Stimulated activated effector memory CD8-positive, alpha-beta T cell treated with anti-CD3 and anti-CD28 coated beads, Interleukin-12 subunit alpha, Interleukin-12 subunit beta, amount 100 ng/mL, for 72 hours (primary cell): ENCODE measurements around the gene KBTBD13.
A peak's percentile ranks its signal among the peaks of the same experiment; 100 is the strongest.
"Not testable (repeated sequence)": the region's sequence is repeated elsewhere in the genome, so short reads cannot be mapped to it uniquely, and the experiment has no call there.

Experiments
- ATAC-seq: fragments of 150-1000 bp; cut with Tn5 transposase; 2 replicates; pipeline ENCODE4 v1.10.0; 2021
- DNase-seq, 2 donors: peaks; one replicate each; pipeline ENCODE4 v3.0.0; 2021 to 2022; ENCODE audit warnings: low spot score in 2 of 2
- H3K27ac Mint-ChIP-seq: one replicate; pipeline ENCODE4 v1.8.0; 2022; ENCODE audit warnings: mild to moderate bottlenecking, mixed read lengths
- H3K36me3 Mint-ChIP-seq: one replicate; pipeline ENCODE4 v1.8.0; 2022; ENCODE audit warnings: mild to moderate bottlenecking, mixed read lengths
- H3K4me1 Mint-ChIP-seq: one replicate; pipeline ENCODE4 v1.8.0; 2022; ENCODE audit warnings: mixed read lengths
- H3K4me3 Mint-ChIP-seq: one replicate; pipeline ENCODE4 v1.8.0; 2022; ENCODE audit warnings: mild to moderate bottlenecking, mixed read lengths
- H3K9me3 Mint-ChIP-seq: one replicate; pipeline ENCODE4 v1.8.0; 2022; ENCODE audit warnings: mixed read lengths

The KBTBD13 gene

DNA sequence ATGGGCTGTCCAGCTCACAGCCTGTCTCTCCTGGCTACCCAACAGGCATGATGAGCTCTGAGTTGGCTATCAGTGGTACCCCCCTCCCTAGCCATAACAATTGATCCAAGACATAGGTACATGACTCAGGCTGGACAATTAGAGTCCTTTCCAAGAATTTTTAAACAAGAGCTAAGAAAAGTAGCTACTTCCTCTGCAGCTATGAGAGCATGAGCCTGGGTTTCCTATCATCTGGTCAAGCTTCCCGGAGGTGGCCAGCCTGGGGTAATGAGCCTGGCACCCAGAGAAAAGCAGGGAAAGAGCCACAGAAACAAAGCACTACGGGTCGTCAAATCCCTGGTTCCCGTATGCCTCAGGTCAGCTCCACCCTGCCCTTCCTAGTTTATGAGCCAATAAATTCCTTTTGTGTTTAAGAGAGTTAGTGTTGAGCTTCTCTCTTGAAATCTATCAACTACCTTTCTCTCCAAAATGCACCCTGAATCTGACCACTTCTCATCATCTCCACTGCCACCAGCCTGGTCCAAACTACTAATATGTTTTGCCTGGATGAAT lies 33.7 kb upstream of the KBTBD13 start:
- Mint-ChIP-seq H3K36me3 (no peaks in the 10 kb centered on the region), H3K27ac (no peak overlapping the region), H3K4me1 (no peaks in the 10 kb centered on the region), H3K4me3 (no peak overlapping the region), H3K9me3 (no peaks in the 10 kb centered on the region)
- no peak for ATAC-seq
- DNase-seq, result no peak

DNA sequence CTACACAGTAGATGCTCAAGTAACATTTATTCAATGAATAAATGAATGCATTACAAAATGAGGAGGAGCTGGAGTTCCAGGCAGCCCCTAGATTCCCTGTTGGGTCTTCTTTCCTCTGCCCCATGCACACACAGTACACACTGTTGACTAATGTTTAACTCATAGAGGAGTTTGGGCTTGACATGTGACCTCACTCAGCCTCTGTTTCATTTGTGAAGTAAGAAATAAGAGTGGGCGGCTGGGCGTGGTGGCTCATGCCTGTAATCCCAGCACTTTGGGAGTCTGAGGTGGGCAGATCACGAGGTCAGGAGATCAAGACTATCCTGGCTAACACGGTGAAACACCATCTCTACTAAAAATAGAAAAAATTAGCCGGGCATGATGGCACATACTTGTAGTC lies 32.3 kb upstream of the KBTBD13 start:
- not testable (repeated sequence) for DNase-seq, H3K36me3 Mint-ChIP-seq, H3K4me3 Mint-ChIP-seq, H3K9me3 Mint-ChIP-seq, H3K4me1 Mint-ChIP-seq, H3K27ac Mint-ChIP-seq
- peak; percentile 73 for ATAC-seq

DNA sequence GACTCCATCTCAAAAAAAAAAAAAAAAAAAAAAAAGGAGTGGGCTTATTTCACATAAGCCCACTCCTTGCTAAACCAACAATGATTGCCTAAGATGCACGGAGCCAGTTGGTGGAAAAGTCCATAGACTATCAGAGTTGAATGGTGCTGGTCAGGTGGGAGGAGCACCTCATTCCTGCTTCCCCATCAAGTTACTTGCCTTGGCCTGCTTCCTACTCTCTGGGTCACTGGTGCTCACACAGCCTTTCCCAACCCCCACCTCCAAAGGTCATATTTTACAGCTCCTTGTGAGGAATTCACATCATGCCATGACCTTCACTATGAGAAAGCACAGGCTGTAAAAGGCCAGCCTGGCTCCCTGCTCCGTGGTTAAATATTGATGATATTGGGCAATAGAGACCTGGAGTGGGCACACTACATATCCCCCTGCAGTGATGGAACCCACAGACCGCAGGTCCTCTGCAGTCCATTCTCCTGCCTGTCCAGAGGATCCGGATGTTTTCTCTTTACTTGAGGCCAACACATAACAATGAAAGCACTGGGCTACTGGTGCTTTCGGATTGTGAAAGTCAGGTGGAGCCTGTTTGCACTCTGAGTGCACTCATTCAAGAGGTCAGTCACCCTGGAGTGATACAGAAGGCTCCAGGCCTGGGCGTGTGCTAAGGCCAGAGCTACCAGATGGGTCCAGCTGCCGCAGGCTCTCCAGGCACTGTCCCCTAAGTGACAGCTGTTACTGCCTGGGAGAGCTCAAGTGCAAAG lies 31.6 kb upstream of the KBTBD13 start, which contains the start of gene SLC51B:
TSS of gene SLC51B (plus strand) at position 664 of the 758 bp plus-strand sequence. CDS start 4,618 bp downstream, outside the sequence.
- no peaks in the 10 kb centered on the region for H3K9me3 Mint-ChIP-seq
- no peak within 1 kb of the TSS for H3K4me3 Mint-ChIP-seq
- peaks cover 8% of the 10 kb centered on the region for H3K4me1 Mint-ChIP-seq
- H3K36me3 Mint-ChIP-seq, result no peaks in the 10 kb centered on the region
- no peak within 1 kb of the TSS for H3K27ac Mint-ChIP-seq
- DNase-seq (no peak), ATAC-seq (no peak)

DNA sequence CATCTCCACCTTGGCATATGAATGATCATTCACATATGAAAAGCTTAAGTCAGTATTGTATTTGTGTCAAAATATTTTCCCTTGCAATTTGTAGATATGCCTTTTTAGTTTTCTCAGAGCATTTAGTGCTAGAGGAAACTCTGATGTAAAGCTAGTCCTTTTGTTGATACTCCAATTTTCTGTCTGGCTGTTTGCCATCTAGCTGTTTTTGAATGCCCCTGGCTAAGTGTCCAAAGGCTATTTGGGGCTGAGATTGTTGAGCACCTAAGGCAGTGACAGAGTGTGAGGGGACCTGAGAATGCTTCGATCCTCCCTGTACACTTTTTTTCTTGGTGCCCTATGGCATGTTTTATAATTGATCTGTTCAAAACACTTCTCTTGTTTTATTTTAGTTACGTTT lies 28.3 kb upstream of the KBTBD13 start:
- no peak overlapping the region for H3K27ac Mint-ChIP-seq

DNA sequence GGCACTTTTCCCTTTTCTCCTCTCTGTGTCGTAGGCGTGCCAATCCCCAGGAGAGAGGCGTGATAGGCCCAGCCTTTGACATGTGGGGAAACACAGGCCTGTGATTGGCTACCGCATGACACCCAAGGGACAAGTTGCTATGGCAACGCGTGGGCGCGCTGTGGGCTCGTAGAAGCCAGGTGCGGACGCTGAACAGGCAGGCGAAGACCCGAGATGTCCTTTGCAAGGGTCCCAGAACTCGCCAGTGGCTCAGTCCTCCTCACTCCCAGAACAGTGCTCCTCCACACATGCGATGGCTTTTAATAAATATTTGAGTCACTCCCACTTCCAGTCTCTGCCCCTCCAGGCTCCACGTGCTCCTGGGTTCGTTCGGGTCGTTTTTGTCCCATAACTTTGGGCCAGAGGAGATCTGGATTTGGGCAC lies 27.1 kb upstream of the KBTBD13 start:
- peak overlapping the region; percentile 63 for H3K27ac Mint-ChIP-seq
- DNase-seq (peak; percentile 77 to 88), ATAC-seq (peak; percentile 96)
- no peaks in the 10 kb centered on the region for H3K36me3 Mint-ChIP-seq
- H3K9me3 Mint-ChIP-seq, result no peaks in the 10 kb centered on the region
- peaks cover 12% of the 10 kb centered on the region for H3K4me1 Mint-ChIP-seq
- peak overlapping the region; percentile 54 for H3K4me3 Mint-ChIP-seq

More for the DNA sequence above, 28.3 kb upstream of the KBTBD13 start:
- ATAC-seq (no peak), DNase-seq (no peak)
- H3K4me1 Mint-ChIP-seq, result peaks cover 12% of the 10 kb centered on the region
- no peaks in the 10 kb centered on the region for H3K9me3 Mint-ChIP-seq
- no peaks in the 10 kb centered on the region for H3K36me3 Mint-ChIP-seq
- no peak overlapping the region for H3K4me3 Mint-ChIP-seq

DNA sequence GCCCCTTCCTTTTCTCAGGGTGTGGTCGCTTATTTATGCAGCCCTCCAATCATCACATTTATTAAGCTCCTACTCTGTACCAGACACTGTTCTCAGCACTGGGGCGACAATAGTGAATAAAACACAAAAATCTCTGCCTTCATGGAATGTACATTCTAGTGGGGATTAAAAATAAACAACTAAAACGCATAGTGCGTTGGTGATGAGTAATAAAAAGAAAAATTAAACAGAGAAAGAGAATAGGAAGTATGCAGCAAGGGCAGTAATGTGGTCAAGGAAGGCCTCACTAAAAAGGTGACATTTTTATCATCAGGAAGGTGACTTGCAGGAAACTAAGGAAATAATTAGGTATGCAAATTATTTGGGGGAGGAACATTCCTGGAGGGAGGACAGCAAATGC lies 26.3 kb upstream of the KBTBD13 start:
- ATAC-seq (no peak), DNase-seq (no peak)
- H3K4me3 Mint-ChIP-seq, result no peak overlapping the region
- no peaks in the 10 kb centered on the region for H3K9me3 Mint-ChIP-seq
- peaks cover 12% of the 10 kb centered on the region for H3K4me1 Mint-ChIP-seq
- no peaks in the 10 kb centered on the region for H3K36me3 Mint-ChIP-seq
- H3K27ac Mint-ChIP-seq, result no peak overlapping the region

DNA sequence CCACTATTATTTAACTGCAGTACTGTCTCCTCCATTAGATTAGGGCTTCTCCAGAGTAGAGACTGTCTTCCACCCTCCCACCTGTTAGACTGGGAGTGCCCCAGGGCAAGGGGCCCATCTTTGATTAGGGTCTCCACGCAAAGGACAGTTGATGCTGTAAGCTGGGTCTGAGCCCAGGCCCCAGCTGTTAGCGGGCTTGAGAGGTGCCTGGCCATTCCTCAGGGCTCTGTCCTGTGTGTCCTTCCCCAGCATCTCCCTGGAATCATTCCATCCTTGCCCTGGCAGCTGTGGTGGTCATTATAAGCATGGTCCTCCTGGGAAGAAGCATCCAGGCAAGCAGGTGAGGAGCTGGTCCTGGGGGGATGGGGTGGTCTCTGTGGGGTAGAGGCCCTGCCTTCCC lies 25.3 kb upstream of the KBTBD13 start:
- ATAC-seq (no peak), DNase-seq (no peak)
- H3K9me3 Mint-ChIP-seq, result no peaks in the 10 kb centered on the region
- no peak overlapping the region for H3K27ac Mint-ChIP-seq
- H3K36me3 Mint-ChIP-seq, result no peaks in the 10 kb centered on the region
- no peak overlapping the region for H3K4me3 Mint-ChIP-seq
- H3K4me1 Mint-ChIP-seq, result peaks cover 17% of the 10 kb centered on the region

DNA sequence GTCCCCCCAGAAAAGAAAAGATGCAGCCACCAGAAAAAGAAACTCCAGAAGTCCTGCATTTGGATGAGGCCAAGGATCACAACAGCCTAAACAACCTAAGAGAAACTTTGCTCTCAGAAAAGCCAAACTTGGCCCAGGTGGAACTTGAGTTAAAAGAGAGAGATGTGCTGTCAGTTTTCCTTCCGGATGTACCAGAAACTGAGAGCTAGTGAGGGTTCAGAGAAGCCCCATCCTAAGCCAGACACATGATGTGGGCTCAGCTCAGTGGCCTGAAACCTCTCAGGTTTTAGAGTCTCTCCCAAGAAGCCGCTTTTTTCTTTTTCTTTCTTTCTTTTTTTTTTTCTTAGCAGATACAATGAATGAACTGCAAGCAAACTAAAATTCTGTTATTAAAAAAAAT lies 23.6 kb upstream of the KBTBD13 start:
- Mint-ChIP-seq H3K9me3 (no peaks in the 10 kb centered on the region), H3K4me1 (peaks cover 17% of the 10 kb centered on the region), H3K27ac (no peak overlapping the region)

DNA sequence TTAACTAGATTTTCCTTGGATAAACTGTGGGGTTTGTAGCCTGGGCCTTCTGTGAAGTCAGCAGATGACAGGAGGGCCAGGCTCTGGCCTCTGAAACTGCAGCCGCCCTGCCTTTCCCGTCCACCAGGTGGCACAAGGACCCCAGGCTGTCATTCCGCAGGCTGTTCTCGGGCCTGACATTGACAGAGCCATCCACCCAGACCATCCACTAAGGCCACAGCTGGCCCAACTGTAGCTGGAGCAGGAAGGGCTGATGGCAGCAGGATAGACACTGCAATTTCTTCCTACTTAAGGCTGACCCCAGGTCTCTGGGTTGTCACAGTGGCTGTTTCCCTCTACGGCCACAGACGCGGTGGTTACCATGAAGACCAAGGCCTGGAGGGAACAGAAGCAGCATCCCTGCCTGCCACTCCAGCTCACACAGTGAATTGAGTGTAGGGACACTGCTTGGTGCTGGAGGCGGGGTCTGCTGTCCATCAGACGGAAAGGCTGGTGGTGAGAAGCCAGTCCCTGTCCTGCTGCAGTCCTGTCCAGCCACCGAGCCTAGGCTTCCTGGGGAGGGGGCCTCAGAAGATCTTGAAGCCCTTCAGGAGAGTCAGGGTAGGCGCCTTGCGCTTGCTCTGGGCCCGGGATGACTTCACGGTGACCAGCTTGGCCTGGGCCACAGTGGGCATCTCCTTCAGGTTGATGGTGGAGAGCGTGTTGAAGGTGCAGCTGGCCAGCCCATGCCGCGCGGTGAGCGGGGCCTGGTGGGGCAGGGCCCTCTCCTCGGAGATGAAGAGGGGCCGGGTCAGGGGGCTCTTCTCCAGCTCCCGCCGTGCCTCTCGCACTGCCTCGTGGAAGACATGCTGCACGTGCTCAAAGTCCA lies 22.0 kb upstream of the KBTBD13 start:
- H3K4me1 Mint-ChIP-seq, result peaks cover 12% of the 10 kb centered on the region
- no peaks in the 10 kb centered on the region for H3K36me3 Mint-ChIP-seq
- H3K9me3 Mint-ChIP-seq, result no peaks in the 10 kb centered on the region
- H3K4me3 Mint-ChIP-seq, result no peak overlapping the region
- no peak overlapping the region for H3K27ac Mint-ChIP-seq
- ATAC-seq (peak; percentile 49), DNase-seq (peak; percentile 37 to 74)

More for the DNA sequence above, 23.6 kb upstream of the KBTBD13 start:
- ATAC-seq (no peak), DNase-seq (no peak)
- Mint-ChIP-seq H3K36me3 (no peaks in the 10 kb centered on the region), H3K4me3 (no peak overlapping the region)

DNA sequence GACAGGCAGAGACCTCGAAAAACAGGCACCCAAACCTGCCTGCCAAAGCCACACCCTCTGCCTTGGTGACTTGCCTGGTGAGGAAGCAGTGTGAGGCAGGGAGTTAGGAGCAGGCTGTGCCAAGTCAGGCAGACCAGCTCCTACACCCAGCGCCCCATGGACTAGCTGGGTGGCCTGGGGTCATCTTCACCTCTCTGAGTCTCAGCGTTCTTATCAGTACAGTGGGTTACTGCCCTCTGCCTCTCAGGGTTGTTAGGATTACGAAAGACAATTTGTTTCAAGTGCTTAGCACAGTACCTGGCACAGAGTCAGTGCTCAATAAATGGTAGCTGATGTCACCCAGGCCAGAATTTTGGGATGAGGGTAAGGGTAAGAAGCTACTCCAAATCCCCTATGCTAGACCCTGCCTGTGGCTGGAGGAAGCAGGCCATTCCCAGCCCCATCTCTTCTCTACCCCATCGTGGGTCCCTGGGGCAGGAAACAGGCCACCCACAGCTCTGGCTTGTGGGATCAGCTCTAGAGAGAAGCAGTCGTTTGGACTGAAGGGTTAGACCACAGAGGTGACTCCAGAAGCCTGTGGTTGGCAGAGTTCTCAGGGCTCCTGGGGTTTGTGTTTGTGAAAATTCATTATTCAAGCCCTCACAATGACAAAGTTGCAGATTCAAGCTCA lies 21.2 kb upstream of the KBTBD13 start:
- no peak for DNase-seq
- peaks cover 4% of the 10 kb centered on the region for H3K4me1 Mint-ChIP-seq

DNA sequence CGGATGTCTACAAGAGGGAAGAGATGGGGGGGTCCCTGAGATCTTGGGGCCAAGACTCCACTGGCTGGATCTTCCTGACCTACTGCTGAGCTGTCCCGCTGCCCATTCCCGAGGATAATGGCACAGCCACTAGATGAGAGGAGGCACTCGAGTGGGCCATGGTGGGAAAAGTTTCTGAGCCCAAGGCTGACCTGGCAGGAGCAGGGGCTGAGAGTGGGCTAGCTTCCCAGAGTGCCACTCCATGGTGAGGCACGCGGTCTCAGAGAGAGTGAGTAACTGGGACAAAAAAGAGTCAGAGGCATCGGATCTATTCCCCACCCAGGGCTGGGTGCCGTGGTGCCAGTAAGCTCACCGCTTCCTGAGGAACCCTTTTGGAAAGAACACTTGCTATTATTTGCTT lies 20.4 kb upstream of the KBTBD13 start:
- H3K27ac Mint-ChIP-seq, result no peak overlapping the region
- no peak overlapping the region for H3K4me3 Mint-ChIP-seq
- no peaks in the 10 kb centered on the region for H3K9me3 Mint-ChIP-seq
- peaks cover 4% of the 10 kb centered on the region for H3K4me1 Mint-ChIP-seq
- DNase-seq (no peak), ATAC-seq (no peak)
- H3K36me3 Mint-ChIP-seq, result no peaks in the 10 kb centered on the region

More for the DNA sequence above, 21.2 kb upstream of the KBTBD13 start:
- Mint-ChIP-seq H3K9me3 (no peaks in the 10 kb centered on the region), H3K36me3 (no peaks in the 10 kb centered on the region), H3K4me3 (no peak overlapping the region), H3K27ac (no peak overlapping the region)
- peak; percentile 38 for ATAC-seq

DNA sequence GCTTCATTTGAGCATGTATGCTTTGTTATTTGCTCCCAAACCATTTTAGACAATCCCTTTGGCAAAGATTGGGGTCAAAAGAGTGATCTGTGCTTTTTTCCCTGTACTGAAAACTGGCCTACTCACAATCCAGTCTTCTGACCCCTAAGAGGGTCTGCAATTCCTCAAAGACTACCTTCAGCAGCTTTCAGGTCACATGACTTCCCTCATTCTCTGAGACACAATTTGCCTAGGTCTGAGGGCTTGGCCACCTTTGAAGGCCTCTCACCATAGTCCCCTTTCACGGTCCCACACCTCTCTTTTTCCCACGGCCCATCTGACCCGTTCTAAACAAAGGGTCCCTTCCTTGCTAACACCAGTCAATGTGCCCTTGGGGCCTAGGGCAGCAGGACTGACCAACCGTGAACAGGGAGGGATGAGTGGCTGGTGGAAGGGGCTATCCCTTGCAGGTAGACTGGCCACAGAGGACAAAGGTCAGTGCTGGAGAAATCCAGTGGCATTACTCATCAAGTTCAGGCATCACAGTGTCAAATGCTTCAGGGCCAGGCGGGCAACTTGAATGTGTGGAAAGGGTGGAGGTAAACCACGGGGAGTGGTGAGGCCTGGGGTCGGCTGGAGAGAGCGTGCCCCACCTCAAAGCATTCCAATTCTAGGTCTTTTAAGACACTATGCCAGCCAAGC lies 19.5 kb upstream of the KBTBD13 start:
- ATAC-seq (no peak), DNase-seq (no peak)
- H3K4me1 Mint-ChIP-seq, result peaks cover 4% of the 10 kb centered on the region

DNA sequence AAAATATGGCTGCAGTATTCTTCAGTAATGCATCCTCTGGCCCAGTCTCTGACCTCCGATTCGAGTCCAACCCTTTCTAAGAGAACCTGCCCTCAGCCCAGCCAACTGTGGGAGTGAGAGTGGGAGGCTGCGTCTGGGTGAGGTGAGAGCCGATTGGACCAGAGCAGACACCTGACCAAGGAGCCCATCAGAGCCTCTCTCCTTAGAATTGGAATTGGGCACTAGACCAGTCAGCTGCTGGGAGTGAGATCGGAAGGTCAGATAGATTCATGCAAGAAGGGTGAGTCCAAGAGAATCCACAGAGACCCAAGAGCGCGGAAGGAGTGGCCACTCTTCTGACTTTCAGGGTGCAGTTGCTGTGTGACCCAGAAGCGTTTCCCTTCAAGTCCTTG lies 19.0 kb upstream of the KBTBD13 start:
- Mint-ChIP-seq H3K4me1 (peaks cover 4% of the 10 kb centered on the region), H3K4me3 (no peak overlapping the region), H3K36me3 (no peaks in the 10 kb centered on the region), H3K9me3 (no peaks in the 10 kb centered on the region), H3K27ac (no peak overlapping the region)
- DNase-seq (no peak), ATAC-seq (no peak)

More for the DNA sequence above, 19.5 kb upstream of the KBTBD13 start:
- Mint-ChIP-seq H3K36me3 (no peaks in the 10 kb centered on the region), H3K27ac (no peak overlapping the region), H3K4me3 (no peak overlapping the region), H3K9me3 (no peaks in the 10 kb centered on the region)

DNA sequence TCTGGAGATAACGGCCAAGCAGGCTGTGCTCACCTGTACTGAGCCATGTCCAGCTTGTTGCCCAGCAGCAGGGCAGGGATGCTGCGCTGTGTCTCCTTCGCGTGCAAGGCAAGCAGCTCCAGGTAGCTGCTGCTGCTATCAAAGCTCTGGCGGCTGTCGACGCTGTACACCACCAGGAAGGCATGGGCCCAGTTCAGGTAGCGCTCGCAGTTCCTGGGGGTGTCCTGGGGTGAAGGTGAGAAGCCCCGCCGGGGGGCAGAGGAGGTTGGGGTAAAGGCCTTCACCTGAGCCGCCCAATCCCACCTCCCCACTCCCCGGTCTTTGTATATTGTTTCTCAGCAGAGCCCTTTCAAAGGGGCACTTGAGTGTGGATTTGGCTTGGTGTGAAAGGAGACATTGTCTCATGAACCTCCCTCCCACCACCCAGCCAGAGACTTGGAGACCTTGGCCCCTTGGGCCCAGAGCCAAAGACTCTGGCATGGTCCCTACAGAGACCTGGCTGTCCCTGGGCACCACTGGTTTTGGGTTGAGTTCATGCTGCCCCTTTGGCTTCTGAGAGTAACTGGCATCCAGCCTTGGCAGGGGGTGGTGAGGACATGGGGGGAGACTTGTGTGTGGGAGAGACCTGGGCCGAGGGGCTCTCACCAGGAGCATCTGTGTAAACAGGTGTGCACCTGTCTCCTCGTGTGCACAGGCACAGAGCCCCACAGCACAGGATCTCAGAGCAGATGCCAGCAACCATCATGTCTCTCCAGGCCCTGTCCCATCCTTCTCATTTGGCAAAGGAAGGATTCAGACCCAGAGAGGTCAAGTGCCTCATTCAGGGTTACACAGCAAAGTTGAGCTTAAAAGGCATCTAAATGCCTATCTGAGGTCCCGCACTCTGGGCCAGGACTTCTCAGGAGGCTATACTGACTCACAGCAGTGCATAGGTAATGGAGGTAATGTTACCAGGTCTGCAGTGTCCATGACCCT lies 17.9 kb upstream of the KBTBD13 start:
- DNase-seq (no peak), ATAC-seq (no peak)
- no peak overlapping the region for H3K27ac Mint-ChIP-seq
- no peak overlapping the region for H3K4me3 Mint-ChIP-seq
- no peaks in the 10 kb centered on the region for H3K36me3 Mint-ChIP-seq
- peaks cover 4% of the 10 kb centered on the region for H3K4me1 Mint-ChIP-seq
- H3K9me3 Mint-ChIP-seq, result no peaks in the 10 kb centered on the region
